GM23248 (cell line): ENCODE results near the gene GOLGA6L2. TPM values are rescaled to one million over a fixed set of nuclear protein-coding genes. Genes with fewer than 3 reads are reported as not detected.

Experiments used
- DNase-seq: peaks from one replicate; pipeline ENCODE4 v3.0.0-alpha.2; 2015
- H2AFZ ChIP-seq: fragments of 200-600 bp; sonication (generic); 2 replicates; pipeline ENCODE4 v1.6.1; 2016; ENCODE audit warnings: antibody characterized with exemption
- H3F3A ChIP-seq: fragments of 200-600 bp; sonication (generic); 2 replicates; pipeline ENCODE4 v1.6.1; 2016; ENCODE audit warnings: mild to moderate bottlenecking, antibody characterized with exemption, mixed run types; ENCODE audit not compliant: insufficient read depth
- H3K27ac ChIP-seq: fragments of 200-600 bp; sonication (generic); 2 replicates; pipeline ENCODE4 v1.5.1; 2016; ENCODE audit warnings: mild to moderate bottlenecking
- H3K27me3 ChIP-seq: fragments of 200-600 bp; sonication (generic); replicated peaks from 2 replicates; pipeline ENCODE4 v1.6.1; 2016; ENCODE audit warnings: mild to moderate bottlenecking; ENCODE audit not compliant: insufficient read depth
- H3K36me3 ChIP-seq: fragments of 200-600 bp; sonication (generic); 2 replicates; pipeline ENCODE4 v1.6.1; 2016; ENCODE audit warnings: low read depth, mild to moderate bottlenecking
- H3K4me1 ChIP-seq: fragments of 200-600 bp; sonication (generic); 2 replicates; pipeline ENCODE4 v1.6.1; 2016; ENCODE audit warnings: mild to moderate bottlenecking; ENCODE audit not compliant: insufficient read depth
- H3K4me2 ChIP-seq: fragments of 200-600 bp; sonication (generic); one replicate; pipeline ENCODE4 v1.6.1; 2016; ENCODE audit warnings: mild to moderate bottlenecking; ENCODE audit not compliant: unreplicated experiment
- H3K4me3 ChIP-seq: fragments of 200-600 bp; sonication (generic); 2 replicates; pipeline ENCODE4 v1.5.1; 2016; ENCODE audit warnings: mild to moderate bottlenecking
- H3K79me2 ChIP-seq: fragments of 200-600 bp; sonication (generic); 2 replicates; pipeline ENCODE4 v1.6.1; 2016; ENCODE audit warnings: mild to moderate bottlenecking; ENCODE audit not compliant: insufficient read depth
- H3K9ac ChIP-seq: fragments of 200-600 bp; sonication (generic); 2 replicates; pipeline ENCODE4 v1.6.1; 2016; ENCODE audit warnings: mild to moderate bottlenecking
- H3K9me2 ChIP-seq: fragments of 200-600 bp; sonication (generic); 2 replicates; pipeline ENCODE4 v1.6.1; 2016; ENCODE audit warnings: mixed run types, mild to moderate bottlenecking, moderate library complexity; ENCODE audit not compliant: insufficient read depth
- H3K9me3 ChIP-seq: fragments of 200-600 bp; sonication (generic); one replicate; pipeline ENCODE4 v1.6.1; 2017; ENCODE audit warnings: low read depth
- H4K20me1 ChIP-seq: fragments of 200-600 bp; sonication (generic); 2 replicates; pipeline ENCODE4 v1.6.0; 2016; ENCODE audit not compliant: insufficient read depth
- EZH2 ChIP-seq: fragments of 200-600 bp; sonication (generic); IDR thresholded peaks from 2 replicates; pipeline ENCODE4 v1.6.1; 2018; ENCODE audit warnings: antibody characterized with exemption, mild to moderate bottlenecking; ENCODE audit not compliant: insufficient read depth, poor library complexity, severe bottlenecking
- EZH2phosphoT487 ChIP-seq: fragments of 200-600 bp; sonication (generic); IDR thresholded peaks from 2 replicates; pipeline ENCODE4 v1.6.1; 2018; ENCODE audit warnings: antibody characterized with exemption, moderate library complexity, mild to moderate bottlenecking, low read depth; ENCODE audit not compliant: insufficient read depth
- WGBS, 2 experiments: methylation state at CpG; one replicate each; pipeline ENCODE4 v1.1.6; 2015 to 2017; ENCODE audit warnings: low lambda C conversion rate in 2 of 2, low coverage in 1 of 2; ENCODE audit errors: missing lambda C conversion rate in 2 of 2; 5-methylcytosine and 5-hydroxymethylcytosine counted together
- in situ Hi-C: fragments of 300-500 bp; cut with MboI; formaldehyde crosslinking; loops from 2 replicates; pipeline ENCODE4 v1.15.0; 2020
- polyA plus RNA-seq: library from polyadenylated mRNA; unstranded; fragments of >200 nt; fragmentation: Nextera tagmentation; extraction: Ambion mirVana; gene quantifications from 2 replicates; pipeline ENCODE4 v1.2.1, GENCODE V29; 2016
- total RNA-seq: library from RNA; depleted of rRNA; stranded (reverse); fragments of >200 nt; shearing (Covaris generic); gene quantifications from 2 replicates; pipeline ENCODE4 v1.2.3, GENCODE V29; 2014

Gene GOLGA6L2
- total and polyA plus RNA-seq, 2 experiments from 2014 or later = not detected

GRCh38 chr15:23482228-23482627 lies 35.2 kb upstream of the GOLGA6L2 start:
- H3F3A ChIP-seq = no peaks in the 10 kb centered on the region
- H3K4me2 ChIP-seq = no peak overlapping the region
- H3K36me3 ChIP-seq = no peaks in the 10 kb centered on the region
- TF ChIP-seq EZH2 = no peak
- no peak for TF ChIP-seq EZH2phosphoT487
- H3K9me2 ChIP-seq = no peaks in the 10 kb centered on the region
- DNase-seq = no peak
- no peaks in the 10 kb centered on the region for H3K27me3 ChIP-seq
- H3K27ac ChIP-seq = no peak overlapping the region
- H4K20me1 ChIP-seq = no peaks in the 10 kb centered on the region
- H3K9ac ChIP-seq = no peak overlapping the region
- 30 to 36% methylated on average over 1 of the region's 1 CpG for WGBS, 2 experiments
- no peak overlapping the region for H2AFZ ChIP-seq
- H3K4me3 ChIP-seq = no peak overlapping the region
- H3K4me1 ChIP-seq = no peaks in the 10 kb centered on the region
- H3K9me3 ChIP-seq = no peaks in the 10 kb centered on the region
- in situ Hi-C loops = no loop called here
- no peaks in the 10 kb centered on the region for H3K79me2 ChIP-seq

GRCh38 chr15:23477920-23478319 lies 30.9 kb upstream of the GOLGA6L2 start:
- in situ Hi-C loops = no loop called here

GRCh38 chr15:23472678-23473077 lies 25.6 kb upstream of the GOLGA6L2 start:
- Histone ChIP-seq H3K9ac (no peak overlapping the region), H3K36me3 (no peaks in the 10 kb centered on the region), H4K20me1 (no peaks in the 10 kb centered on the region), H3F3A (no peaks in the 10 kb centered on the region), H3K4me1 (no peaks in the 10 kb centered on the region), H3K79me2 (no peaks in the 10 kb centered on the region), H2AFZ (no peak overlapping the region), H3K4me2 (no peak overlapping the region), H3K9me3 (no peaks in the 10 kb centered on the region), H3K4me3 (no peak overlapping the region), H3K27me3 (no peaks in the 10 kb centered on the region), H3K9me2 (no peaks in the 10 kb centered on the region), H3K27ac (no peak overlapping the region)
- in situ Hi-C loops = no loop called here
- TF ChIP-seq EZH2 = no peak
- TF ChIP-seq EZH2phosphoT487 = no peak
- peak; percentile 55 for DNase-seq
- WGBS, 2 experiments = 36 to 41% methylated on average over 3 of the region's 3 CpGs

More at GRCh38 chr15:23477920-23478319, 30.9 kb upstream of the GOLGA6L2 start:
- no peak overlapping the region for H3K27ac ChIP-seq
- H3K36me3 ChIP-seq = no peaks in the 10 kb centered on the region
- no peaks in the 10 kb centered on the region for H3F3A ChIP-seq
- H3K4me1 ChIP-seq = no peaks in the 10 kb centered on the region
- 40 to 43% methylated on average over 6 of the region's 6 CpGs for WGBS, 2 experiments
- DNase-seq = no peak
- no peaks in the 10 kb centered on the region for H4K20me1 ChIP-seq
- H3K9me2 ChIP-seq = no peaks in the 10 kb centered on the region
- TF ChIP-seq EZH2 (no peak), EZH2phosphoT487 (no peak)
- no peak overlapping the region for H3K4me3 ChIP-seq
- H2AFZ ChIP-seq = no peak overlapping the region
- H3K27me3 ChIP-seq = no peaks in the 10 kb centered on the region
- no peak overlapping the region for H3K9ac ChIP-seq
- H3K9me3 ChIP-seq = no peaks in the 10 kb centered on the region
- no peak overlapping the region for H3K4me2 ChIP-seq
- no peaks in the 10 kb centered on the region for H3K79me2 ChIP-seq

- DNase-seq = no peak
- WGBS, 2 experiments = 56 to 58% methylated on average over 1 of the region's 1 CpG
- Histone ChIP-seq H3K27me3 (no peaks in the 10 kb centered on the region), H3F3A (no peaks in the 10 kb centered on the region), H2AFZ (no peak overlapping the region), H3K4me1 (no peaks in the 10 kb centered on the region), H3K4me3 (no peak overlapping the region), H3K9me3 (no peaks in the 10 kb centered on the region), H3K4me2 (no peak overlapping the region), H3K79me2 (no peaks in the 10 kb centered on the region), H4K20me1 (no peaks in the 10 kb centered on the region), H3K27ac (no peak overlapping the region), H3K9ac (no peak overlapping the region), H3K9me2 (no peaks in the 10 kb centered on the region), H3K36me3 (no peaks in the 10 kb centered on the region)
- TF ChIP-seq EZH2 = no peak
- no peak for TF ChIP-seq EZH2phosphoT487
- in situ Hi-C loops = no loop called here
Observed at GRCh38 chr15:23472033-23472432, 25.0 kb upstream of the GOLGA6L2 start.

GRCh38 chr15:23467110-23467600 lies 20.1 kb upstream of the GOLGA6L2 start:
- Histone ChIP-seq H3K9me3 (no peaks in the 10 kb centered on the region), H3K9me2 (no peaks in the 10 kb centered on the region), H3K4me3 (no peak overlapping the region), H3K27me3 (no peaks in the 10 kb centered on the region; the same call in 1 of the 2 replicates), H3K4me1 (no peaks in the 10 kb centered on the region), H4K20me1 (no peaks in the 10 kb centered on the region), H3K9ac (no peak overlapping the region), H3K4me2 (no peak overlapping the region), H3K79me2 (no peaks in the 10 kb centered on the region), H2AFZ (no peak overlapping the region), H3K27ac (no peak overlapping the region), H3F3A (no peaks in the 10 kb centered on the region), H3K36me3 (no peaks in the 10 kb centered on the region)
- TF ChIP-seq EZH2phosphoT487 = no peak
- no peak for TF ChIP-seq EZH2
- in situ Hi-C loops = no loop called here
- WGBS, 2 experiments = 62 to 64% methylated on average over 3 of the region's 3 CpGs
- DNase-seq = peak; percentile 70
